GM10266 (cell line): ENCODE measurements around the gene ZBTB32.

Source experiments
- DNase-seq: peaks from one replicate; pipeline ENCODE4 v3.0.0; 2012; ENCODE audit errors: extremely low spot score
- TF ChIP-seq, protein P1 (sequence below): IDR thresholded peaks from 2 replicates; pipeline ENCODE4 v1.5.1; 2012; ENCODE audit warnings: mild to moderate bottlenecking, low read depth; ENCODE audit not compliant: control insufficient read depth, insufficient read depth; ENCODE audit errors: missing control alignments

Gene ZBTB32

DNA sequence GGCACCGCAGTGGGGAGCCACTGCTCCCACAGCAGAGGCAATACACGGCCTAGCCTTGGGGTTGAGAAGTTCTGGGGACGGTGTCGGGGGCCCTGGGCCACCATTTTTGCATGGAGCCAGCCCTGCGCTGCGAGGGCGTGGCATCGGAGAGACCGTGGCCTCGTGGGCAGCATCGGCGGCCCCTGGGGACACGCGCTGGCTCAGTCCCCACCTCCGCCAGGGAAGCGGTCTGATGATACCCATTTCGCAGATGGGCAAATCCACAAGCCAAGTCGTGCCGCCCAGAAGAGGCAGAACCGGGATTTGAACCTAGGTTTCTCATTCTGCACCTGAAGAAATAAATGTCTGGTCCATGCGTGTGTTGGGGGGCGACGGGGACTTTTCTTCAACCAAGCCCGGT lies 39.2 kb upstream of the ZBTB32 start:
- no peak for DNase-seq
- TF ChIP-seq, protein P1, sequence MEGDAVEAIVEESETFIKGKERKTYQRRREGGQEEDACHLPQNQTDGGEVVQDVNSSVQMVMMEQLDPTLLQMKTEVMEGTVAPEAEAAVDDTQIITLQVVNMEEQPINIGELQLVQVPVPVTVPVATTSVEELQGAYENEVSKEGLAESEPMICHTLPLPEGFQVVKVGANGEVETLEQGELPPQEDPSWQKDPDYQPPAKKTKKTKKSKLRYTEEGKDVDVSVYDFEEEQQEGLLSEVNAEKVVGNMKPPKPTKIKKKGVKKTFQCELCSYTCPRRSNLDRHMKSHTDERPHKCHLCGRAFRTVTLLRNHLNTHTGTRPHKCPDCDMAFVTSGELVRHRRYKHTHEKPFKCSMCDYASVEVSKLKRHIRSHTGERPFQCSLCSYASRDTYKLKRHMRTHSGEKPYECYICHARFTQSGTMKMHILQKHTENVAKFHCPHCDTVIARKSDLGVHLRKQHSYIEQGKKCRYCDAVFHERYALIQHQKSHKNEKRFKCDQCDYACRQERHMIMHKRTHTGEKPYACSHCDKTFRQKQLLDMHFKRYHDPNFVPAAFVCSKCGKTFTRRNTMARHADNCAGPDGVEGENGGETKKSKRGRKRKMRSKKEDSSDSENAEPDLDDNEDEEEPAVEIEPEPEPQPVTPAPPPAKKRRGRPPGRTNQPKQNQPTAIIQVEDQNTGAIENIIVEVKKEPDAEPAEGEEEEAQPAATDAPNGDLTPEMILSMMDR: no peak

DNA sequence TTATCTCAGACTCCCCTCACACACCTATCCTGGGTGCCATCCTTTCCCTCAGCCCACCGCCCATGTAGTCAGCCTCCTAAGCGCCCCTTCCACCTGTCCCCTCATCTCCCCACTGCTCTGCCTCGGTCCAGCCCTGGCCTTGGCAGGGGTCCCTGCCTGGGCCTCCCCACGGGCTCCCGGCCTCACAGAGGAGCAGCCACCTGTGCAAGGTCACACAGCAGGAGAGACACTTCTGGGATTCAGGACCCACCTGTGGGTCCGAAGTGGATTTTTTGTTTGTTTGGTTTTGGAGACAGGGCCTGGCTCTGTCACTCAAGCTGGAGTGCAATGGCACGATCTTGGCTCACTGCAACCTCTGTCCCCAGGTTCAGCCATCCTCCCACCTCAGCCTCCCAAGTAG lies 38.8 kb upstream of the ZBTB32 start:
- TF ChIP-seq, protein P1: no peak
- no peak for DNase-seq

DNA sequence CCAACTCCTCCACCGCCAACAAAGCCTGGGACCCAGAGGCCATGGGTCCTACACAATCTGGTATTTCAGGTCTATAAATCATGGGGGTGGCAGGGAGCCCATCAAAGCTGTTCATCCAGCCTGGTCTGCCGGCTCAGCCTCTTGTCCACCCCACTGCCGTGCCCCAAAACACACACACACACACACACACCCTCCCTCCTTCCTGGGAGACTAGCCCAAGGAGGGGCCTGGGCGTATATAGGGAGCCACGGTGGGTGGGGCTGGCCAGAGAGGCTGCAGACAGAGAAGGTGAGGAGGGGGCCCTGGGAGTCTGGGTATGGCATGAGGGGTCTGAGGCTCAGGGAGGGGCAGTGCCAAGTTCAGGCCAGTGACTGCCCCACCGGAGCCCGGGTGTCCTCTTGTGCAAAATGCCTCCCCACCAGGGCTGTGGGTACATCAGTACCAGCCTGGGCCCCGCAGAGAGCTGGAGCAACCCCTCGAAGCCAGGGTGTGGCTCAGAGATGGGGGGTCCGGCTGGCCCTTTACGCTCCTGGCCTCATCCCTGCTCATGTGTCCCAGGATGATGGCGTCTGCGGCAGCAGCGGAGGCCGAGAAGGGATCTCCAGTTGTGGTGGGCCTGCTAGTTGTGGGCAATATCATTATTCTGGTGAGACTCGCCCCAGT lies 38.0 kb upstream of the ZBTB32 start, which contains the start of gene UPK1A:
Gene UPK1A (plus strand): TSS at position 267 of the 663 bp plus-strand sequence. CDS start 296 bp downstream, at position 563.
- no peak for DNase-seq
- TF ChIP-seq, protein P1: no peak

DNA sequence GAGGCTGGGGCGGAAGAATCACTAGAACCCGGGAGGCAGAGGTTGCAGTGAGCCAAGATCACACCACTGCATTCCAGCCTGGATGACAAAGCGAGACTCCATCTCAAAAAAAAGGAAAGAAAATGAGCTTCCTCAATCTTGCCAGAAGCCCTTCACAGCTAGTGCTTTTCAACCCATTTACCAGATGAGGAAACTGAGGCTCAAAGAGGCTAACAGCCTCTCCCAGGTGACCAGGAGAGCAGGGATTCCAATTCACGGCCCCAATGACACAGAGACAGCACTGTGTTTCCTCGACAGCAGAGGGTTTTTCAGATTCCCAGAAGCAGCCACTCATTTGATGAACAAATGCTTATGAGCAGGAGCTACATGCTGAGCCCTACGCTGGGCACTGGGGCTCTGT lies 34.8 kb upstream of the ZBTB32 start:
- TF ChIP-seq, protein P1: no peak
- no peak for DNase-seq

DNA sequence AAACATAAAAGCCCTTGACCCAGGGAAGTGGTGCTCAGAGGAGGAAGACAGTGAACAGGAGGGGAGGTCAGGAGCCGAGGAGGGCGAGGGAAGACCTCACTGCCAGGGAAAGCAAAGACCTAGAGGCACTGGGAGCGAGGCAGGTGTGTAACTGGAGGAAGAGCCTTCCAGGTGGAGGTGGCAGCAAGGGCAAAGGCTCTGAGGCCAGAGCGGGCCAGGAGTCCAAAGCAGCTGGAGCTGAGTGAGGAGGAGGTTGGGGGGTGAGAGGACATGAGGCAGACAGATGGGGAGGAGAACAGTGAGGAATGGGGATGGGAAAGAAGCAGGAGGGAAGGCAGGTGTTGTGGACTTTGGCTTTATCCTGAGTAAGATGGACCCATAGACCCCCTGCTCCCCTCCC lies 34.4 kb upstream of the ZBTB32 start:
- TF ChIP-seq, protein P1: no peak
- DNase-seq: no peak

DNA sequence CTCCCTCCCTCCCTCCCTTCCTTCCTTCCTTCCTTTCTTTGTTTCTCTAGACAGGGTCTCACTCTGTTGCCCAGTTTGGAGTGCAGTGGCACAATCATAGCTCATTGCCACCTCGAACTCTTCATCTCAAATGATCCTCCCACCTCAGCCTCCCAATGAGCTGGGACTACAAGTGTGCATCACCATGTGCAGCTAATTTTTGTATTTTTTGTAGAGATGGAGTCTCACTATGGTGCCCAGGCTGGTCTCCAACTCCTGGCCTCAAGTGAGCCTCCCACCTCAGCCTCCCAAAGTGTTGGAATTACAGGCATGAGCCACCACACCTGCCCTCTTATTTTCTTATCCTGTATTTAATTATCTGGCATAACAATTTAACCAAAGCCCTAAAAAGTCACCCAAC lies 33.7 kb upstream of the ZBTB32 start:
- TF ChIP-seq, protein P1: no peak
- no peak for DNase-seq

DNA sequence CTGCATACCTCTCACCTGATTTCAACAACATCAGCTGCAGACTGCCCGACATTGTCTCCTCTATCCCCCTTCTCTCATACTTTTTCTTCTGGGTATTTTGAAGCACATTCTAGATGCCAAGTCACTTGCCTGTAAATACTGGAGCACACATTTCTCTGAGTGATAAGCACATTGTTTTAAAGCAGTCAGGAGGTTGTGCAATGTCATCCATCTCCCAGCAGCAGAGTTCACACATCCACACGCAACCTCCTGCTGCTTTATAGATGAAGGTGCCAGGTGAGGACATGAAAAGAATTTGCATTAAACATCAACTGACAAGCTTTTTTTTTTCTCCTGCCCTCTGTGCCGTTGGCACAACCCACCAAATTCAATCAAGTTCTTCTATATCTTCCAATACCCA lies 32.5 kb upstream of the ZBTB32 start:
- TF ChIP-seq, protein P1: no peak
- no peak for DNase-seq
